ENCODE measurements around the gene IKZF3. TPM values are rescaled to one million over a fixed set of nuclear protein-coding genes. Genes with fewer than 3 reads are reported as not detected.

The IKZF3 gene
- total RNA-seq, 1 experiment from 2014 or later: not detected

DNA sequence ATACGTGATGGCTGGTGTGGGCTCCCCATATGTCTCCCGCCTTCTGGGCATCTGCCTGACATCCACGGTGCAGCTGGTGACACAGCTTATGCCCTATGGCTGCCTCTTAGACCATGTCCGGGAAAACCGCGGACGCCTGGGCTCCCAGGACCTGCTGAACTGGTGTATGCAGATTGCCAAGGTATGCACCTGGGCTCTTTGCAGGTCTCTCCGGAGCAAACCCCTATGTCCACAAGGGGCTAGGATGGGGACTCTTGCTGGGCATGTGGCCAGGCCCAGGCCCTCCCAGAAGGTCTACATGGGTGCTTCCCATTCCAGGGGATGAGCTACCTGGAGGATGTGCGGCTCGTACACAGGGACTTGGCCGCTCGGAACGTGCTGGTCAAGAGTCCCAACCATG is 139.4 kb downstream of the IKZF3 start:
- POLR2A ChIA-PET (ENCODE audit: unreplicated experiment): no interaction called here
- ATAC-seq: no peak
- no peak for DNase-seq
- H2AFZ ChIP-seq (ENCODE audit: low read length): no peak overlapping the region
- no peaks in the 10 kb centered on the region for H3F3A ChIP-seq (ENCODE audit: low read length, unreplicated experiment)
- intact Hi-C loops (cut with micrococcal nuclease): no loop called here
- H3K4me1 ChIP-seq (ENCODE audit: insufficient read depth, low read length): 0 out of 2 replicates have a peak, but pooled peaks cover under 1% of the 10 kb centered on the region
- no peaks in the 10 kb centered on the region for H3K36me3 ChIP-seq (ENCODE audit: low read depth, low read length)
- H4K20me1 ChIP-seq (ENCODE audit: low read length): no peaks in the 10 kb centered on the region
- BruUV-seq (replicated peaks): no TSS peak
- no peaks in the 10 kb centered on the region for H3K9me3 ChIP-seq (ENCODE audit: low read length)
- no peak overlapping the region for H3K4me3 ChIP-seq (ENCODE audit: low read length)
- 0 out of 2 replicates have a peak, but pooled peaks cover 4% of the 10 kb centered on the region for H3K79me2 ChIP-seq (ENCODE audit: low read length)
- TF ChIP-seq, protein P1, sequence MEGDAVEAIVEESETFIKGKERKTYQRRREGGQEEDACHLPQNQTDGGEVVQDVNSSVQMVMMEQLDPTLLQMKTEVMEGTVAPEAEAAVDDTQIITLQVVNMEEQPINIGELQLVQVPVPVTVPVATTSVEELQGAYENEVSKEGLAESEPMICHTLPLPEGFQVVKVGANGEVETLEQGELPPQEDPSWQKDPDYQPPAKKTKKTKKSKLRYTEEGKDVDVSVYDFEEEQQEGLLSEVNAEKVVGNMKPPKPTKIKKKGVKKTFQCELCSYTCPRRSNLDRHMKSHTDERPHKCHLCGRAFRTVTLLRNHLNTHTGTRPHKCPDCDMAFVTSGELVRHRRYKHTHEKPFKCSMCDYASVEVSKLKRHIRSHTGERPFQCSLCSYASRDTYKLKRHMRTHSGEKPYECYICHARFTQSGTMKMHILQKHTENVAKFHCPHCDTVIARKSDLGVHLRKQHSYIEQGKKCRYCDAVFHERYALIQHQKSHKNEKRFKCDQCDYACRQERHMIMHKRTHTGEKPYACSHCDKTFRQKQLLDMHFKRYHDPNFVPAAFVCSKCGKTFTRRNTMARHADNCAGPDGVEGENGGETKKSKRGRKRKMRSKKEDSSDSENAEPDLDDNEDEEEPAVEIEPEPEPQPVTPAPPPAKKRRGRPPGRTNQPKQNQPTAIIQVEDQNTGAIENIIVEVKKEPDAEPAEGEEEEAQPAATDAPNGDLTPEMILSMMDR (conservative IDR thresholded peaks at IDR 0.05; ENCODE audit: low read depth, low read length): no peak
- TF ChIP-seq EZH2 (IDR thresholded peaks at IDR 0.05; ENCODE audit: low read length, unreplicated experiment): no peak
- no peak for TF ChIP-seq EZH2phosphoT487 (IDR thresholded peaks at IDR 0.05; ENCODE audit: borderline replicate concordance, low read length)
- H3K9ac ChIP-seq (ENCODE audit: low read length): no peak overlapping the region
- H3K9me2 ChIP-seq (replicated peaks; ENCODE audit: low read length): no peaks in the 10 kb centered on the region
- no peak overlapping the region for H3K27ac ChIP-seq (ENCODE audit: low read length)
- CTCF ChIA-PET: no interaction called here
- no peaks in the 10 kb centered on the region for H3K27me3 ChIP-seq (ENCODE audit: low read length)
- H3K4me2 ChIP-seq (ENCODE audit: low read length): no peak overlapping the region

DNA sequence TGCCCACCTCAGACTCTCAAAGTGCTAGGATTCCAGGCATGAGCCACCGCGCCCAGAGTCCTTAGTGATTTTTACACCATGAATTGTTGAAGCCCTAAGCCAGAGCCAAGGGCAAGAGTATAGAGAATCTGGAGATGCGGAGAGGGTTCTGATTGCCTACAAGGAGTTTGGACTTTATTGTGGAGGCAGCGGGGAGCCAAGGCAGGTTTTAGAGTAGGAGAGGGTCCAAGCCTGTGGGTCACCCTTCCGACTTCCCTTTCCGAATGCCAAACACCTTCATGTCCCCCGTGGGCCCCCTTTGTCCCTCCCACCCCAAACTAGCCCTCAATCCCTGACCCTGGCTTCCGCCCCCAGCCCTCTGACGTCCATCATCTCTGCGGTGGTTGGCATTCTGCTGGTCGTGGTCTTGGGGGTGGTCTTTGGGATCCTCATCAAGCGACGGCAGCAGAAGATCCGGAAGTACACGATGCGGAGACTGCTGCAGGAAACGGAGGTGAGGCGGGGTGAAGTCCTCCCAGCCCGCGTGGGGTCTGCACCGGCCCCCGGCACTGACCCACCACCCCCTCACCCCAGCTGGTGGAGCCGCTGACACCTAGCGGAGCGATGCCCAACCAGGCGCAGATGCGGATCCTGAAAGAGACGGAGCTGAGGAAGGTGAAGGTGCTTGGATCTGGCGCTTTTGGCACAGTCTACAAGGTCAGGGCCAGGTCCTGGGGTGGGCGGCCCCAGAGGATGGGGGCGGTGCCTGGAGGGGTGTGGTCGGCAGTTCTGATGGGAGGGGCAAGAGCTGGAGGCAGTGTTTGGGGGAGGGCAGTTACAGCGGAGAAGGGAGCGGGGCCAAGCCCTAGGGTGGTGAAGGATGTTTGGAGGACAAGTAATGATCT is 140.9 kb downstream of the IKZF3 start:
- H3K4me1 ChIP-seq (ENCODE audit: insufficient read depth, low read length): no peaks in the 10 kb centered on the region
- ChIA-PET CTCF (no interaction called here), POLR2A (ENCODE audit: unreplicated experiment) (no interaction called here)
- TF ChIP-seq EZH2phosphoT487 (IDR thresholded peaks at IDR 0.05; ENCODE audit: borderline replicate concordance, low read length) (no peak), EZH2 (IDR thresholded peaks at IDR 0.05; ENCODE audit: low read length, unreplicated experiment) (no peak)
- TF ChIP-seq, protein P1 (conservative IDR thresholded peaks at IDR 0.05; ENCODE audit: low read depth, low read length): no peak
- H3K27ac ChIP-seq (ENCODE audit: low read length): no peak overlapping the region
- no TSS peak for BruUV-seq (replicated peaks)
- H3K27me3 ChIP-seq (ENCODE audit: low read length): no peaks in the 10 kb centered on the region
- no peak overlapping the region for H2AFZ ChIP-seq (ENCODE audit: low read length)
- no peaks in the 10 kb centered on the region for H3K36me3 ChIP-seq (ENCODE audit: low read depth, low read length)
- H3K79me2 ChIP-seq (ENCODE audit: low read length): no peaks in the 10 kb centered on the region
- ATAC-seq (0 out of 2 replicates have a peak, but pooled peaks have one; percentile 13), DNase-seq (no peak)
- H3K9me2 ChIP-seq (replicated peaks; ENCODE audit: low read length): no peaks in the 10 kb centered on the region
- no peaks in the 10 kb centered on the region for H3K9me3 ChIP-seq (ENCODE audit: low read length)
- no peak overlapping the region for H3K9ac ChIP-seq (ENCODE audit: low read length)
- no peak overlapping the region for H3K4me3 ChIP-seq (ENCODE audit: low read length)
- intact Hi-C loops (cut with micrococcal nuclease): no loop called here
- H4K20me1 ChIP-seq (ENCODE audit: low read length): no peaks in the 10 kb centered on the region
- no peaks in the 10 kb centered on the region for H3F3A ChIP-seq (ENCODE audit: low read length, unreplicated experiment)
- H3K4me2 ChIP-seq (ENCODE audit: low read length): no peak overlapping the region

DNA sequence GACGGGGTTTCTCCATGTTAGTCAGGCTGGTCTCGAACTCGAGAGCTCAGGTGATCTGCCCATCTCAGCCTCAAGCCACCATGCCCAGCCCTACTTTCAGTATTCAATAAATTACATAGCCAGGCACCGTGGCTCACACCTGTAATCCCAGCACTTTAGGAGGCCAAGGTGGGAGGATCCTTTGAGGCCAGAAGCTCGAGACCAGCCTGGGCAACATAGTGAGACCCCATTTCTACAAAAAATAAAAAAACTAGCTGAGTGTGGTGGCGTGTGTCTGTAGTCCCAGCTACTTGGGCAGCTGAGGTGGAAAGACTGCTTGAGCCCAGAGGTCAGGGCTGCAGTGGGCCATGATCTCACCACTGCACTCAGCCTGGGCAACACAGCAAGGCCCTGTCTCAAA is 142.0 kb downstream of the IKZF3 start:
- CTCF ChIA-PET: no interaction called here
- no peak overlapping the region for H3K4me3 ChIP-seq (ENCODE audit: low read length)

More for the DNA sequence above, 142.0 kb downstream of the IKZF3 start:
- no peaks in the 10 kb centered on the region for H3K9me3 ChIP-seq (ENCODE audit: low read length)
- no peaks in the 10 kb centered on the region for H4K20me1 ChIP-seq (ENCODE audit: low read length)
- H3K4me1 ChIP-seq (ENCODE audit: insufficient read depth, low read length): no peaks in the 10 kb centered on the region
- intact Hi-C loops (cut with micrococcal nuclease): no loop called here
- no peaks in the 10 kb centered on the region for H3K9me2 ChIP-seq (replicated peaks; ENCODE audit: low read length)
- no TSS peak for BruUV-seq (replicated peaks)
- no peaks in the 10 kb centered on the region for H3K36me3 ChIP-seq (ENCODE audit: low read depth, low read length)
- H2AFZ ChIP-seq (ENCODE audit: low read length): no peak overlapping the region
- H3K4me2 ChIP-seq (ENCODE audit: low read length): no peak overlapping the region
- POLR2A ChIA-PET (ENCODE audit: unreplicated experiment): no interaction called here
- no peak for TF ChIP-seq EZH2 (IDR thresholded peaks at IDR 0.05; ENCODE audit: low read length, unreplicated experiment)
- TF ChIP-seq EZH2phosphoT487 (IDR thresholded peaks at IDR 0.05; ENCODE audit: borderline replicate concordance, low read length): no peak
- TF ChIP-seq, protein P1 (conservative IDR thresholded peaks at IDR 0.05; ENCODE audit: low read depth, low read length): no peak
- no peaks in the 10 kb centered on the region for H3F3A ChIP-seq (ENCODE audit: low read length, unreplicated experiment)
- H3K9ac ChIP-seq (ENCODE audit: low read length): no peak overlapping the region
- H3K27ac ChIP-seq (ENCODE audit: low read length): no peak overlapping the region
- no peaks in the 10 kb centered on the region for H3K79me2 ChIP-seq (ENCODE audit: low read length)
- ATAC-seq: no peak
- no peak for DNase-seq
- no peaks in the 10 kb centered on the region for H3K27me3 ChIP-seq (ENCODE audit: low read length)
